ENCODE data around the gene MOB3A. TPM values are rescaled to one million over a fixed set of nuclear protein-coding genes. Genes with fewer than 3 reads are reported as not detected.

MOB3A gene
- total and polyA plus RNA-seq, 4 donors, result 17.7 to 86.6 (median 45.0) TPM

DNA sequence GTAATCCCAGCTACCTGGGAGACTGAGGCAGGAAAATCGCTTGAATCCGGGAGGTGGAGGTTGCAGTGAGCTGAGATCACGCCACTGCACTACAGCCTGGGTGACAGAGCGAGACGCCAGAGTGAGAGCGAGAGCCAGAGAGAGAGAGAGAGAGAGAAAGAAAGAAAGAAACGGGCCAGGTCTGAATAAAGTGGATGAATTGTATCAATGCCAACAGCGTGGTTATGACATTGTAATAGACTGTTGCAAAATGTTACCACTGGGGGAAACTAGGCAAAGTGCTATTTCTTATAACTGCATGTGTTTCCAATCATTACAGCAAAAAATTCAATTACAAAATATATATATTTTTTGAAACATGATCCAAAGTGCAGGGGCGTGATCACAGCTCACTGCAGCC is 68.8 kb downstream of the MOB3A start:
- H3K27ac ChIP-seq (ENCODE audit: low read depth in 1 of 2, low read length in 1 of 2), result no peak overlapping the region
- DNase-seq (peak in 2 of 3 donors; percentile 55 to 75), ATAC-seq (ENCODE audit: insufficient read depth, low FRiP score) (no peak)
- TF ChIP-seq CTCF (IDR thresholded peaks at IDR 0.05; ENCODE audit: control extremely low read depth, extremely low read depth), result no peak
- no peaks in the 10 kb centered on the region for H3K27me3 ChIP-seq (ENCODE audit: control insufficient read depth in 3 of 3, insufficient read depth in 3 of 3, low read length in 2 of 3)
- peaks cover 0 to 6% (median 5%) of the 10 kb centered on the region in 5 donors for H3K4me1 ChIP-seq (ENCODE audit: control insufficient read depth in 5 of 5, insufficient read depth in 5 of 5, low read length in 5 of 5)
- peaks cover 0 to 4% (median 1%) of the 10 kb centered on the region in 4 donors for H3K9me3 ChIP-seq (ENCODE audit: control insufficient read depth in 4 of 4, insufficient read depth in 3 of 4, low read length in 3 of 4)
- H3K9ac ChIP-seq (ENCODE audit: insufficient read depth in 1 of 2, low read length in 2 of 2), result no peak overlapping the region
- H3K4me3 ChIP-seq, result no peak overlapping the region
- H3K36me3 ChIP-seq (ENCODE audit: control insufficient read depth in 4 of 4, insufficient read depth in 4 of 4, low read length in 4 of 4), result no peaks in the 10 kb centered on the region
- 47 to 53% methylated on average over 9 of the region's 9 CpGs for WGBS, 2 donors

- ATAC-seq (ENCODE audit: insufficient read depth, low FRiP score) (no peak), DNase-seq (no peak)
- Histone ChIP-seq H3K27me3 (ENCODE audit: control insufficient read depth in 3 of 3, insufficient read depth in 3 of 3, low read length in 2 of 3) (no peaks in the 10 kb centered on the region), H3K4me3 (no peak overlapping the region), H3K36me3 (ENCODE audit: control insufficient read depth in 4 of 4, insufficient read depth in 4 of 4, low read length in 4 of 4) (no peaks in the 10 kb centered on the region), H3K9ac (ENCODE audit: insufficient read depth in 1 of 2, low read length in 2 of 2) (no peak overlapping the region), H3K4me1 (ENCODE audit: control insufficient read depth in 5 of 5, insufficient read depth in 5 of 5, low read length in 5 of 5) (peaks cover 0 to 4% (median 1%) of the 10 kb centered on the region in 5 donors), H3K9me3 (ENCODE audit: control insufficient read depth in 4 of 4, insufficient read depth in 3 of 4, low read length in 3 of 4) (peaks cover 0 to 4% (median 1%) of the 10 kb centered on the region in 4 donors), H3K27ac (ENCODE audit: low read depth in 1 of 2, low read length in 1 of 2) (no peak overlapping the region)
- 90 to 92% methylated on average over 10 of the region's 10 CpGs for WGBS, 2 donors
- no peak for TF ChIP-seq CTCF (IDR thresholded peaks at IDR 0.05; ENCODE audit: control extremely low read depth, extremely low read depth)
These were observed 69.4 kb downstream of the MOB3A start for GRCh38 chr19:2026770-2027169.

- Histone ChIP-seq H3K4me3 (no peak overlapping the region), H3K27ac (ENCODE audit: low read depth in 1 of 2, low read length in 1 of 2) (no peak overlapping the region), H3K9ac (ENCODE audit: insufficient read depth in 1 of 2, low read length in 2 of 2) (no peak overlapping the region), H3K9me3 (ENCODE audit: control insufficient read depth in 4 of 4, insufficient read depth in 3 of 4, low read length in 3 of 4) (peaks cover 0 to 4% (median 1%) of the 10 kb centered on the region in 4 donors), H3K4me1 (ENCODE audit: control insufficient read depth in 5 of 5, insufficient read depth in 5 of 5, low read length in 5 of 5) (no peaks in the 10 kb centered on the region), H3K36me3 (ENCODE audit: control insufficient read depth in 4 of 4, insufficient read depth in 4 of 4, low read length in 4 of 4) (no peaks in the 10 kb centered on the region), H3K27me3 (ENCODE audit: control insufficient read depth in 3 of 3, insufficient read depth in 3 of 3, low read length in 2 of 3) (no peaks in the 10 kb centered on the region)
- ATAC-seq (ENCODE audit: insufficient read depth, low FRiP score) (no peak), DNase-seq (no peak)
- no peak for TF ChIP-seq CTCF (IDR thresholded peaks at IDR 0.05; ENCODE audit: control extremely low read depth, extremely low read depth)
- 94 to 96% methylated on average over 2 of the region's 2 CpGs for WGBS, 2 donors
These were observed 73.8 kb downstream of the MOB3A start for GRCh38 chr19:2022289-2022688.
